GM23248 (cell line): Measurements from ENCODE around the gene CASP4.

Experiments
- EZH2 ChIP-seq: fragments of 200-600 bp; sonication (generic); IDR thresholded peaks from 2 replicates; pipeline ENCODE4 v1.6.1; 2018; ENCODE audit warnings: antibody characterized with exemption, mild to moderate bottlenecking; ENCODE audit not compliant: insufficient read depth, poor library complexity, severe bottlenecking
- EZH2phosphoT487 ChIP-seq: fragments of 200-600 bp; sonication (generic); IDR thresholded peaks from 2 replicates; pipeline ENCODE4 v1.6.1; 2018; ENCODE audit warnings: antibody characterized with exemption, moderate library complexity, mild to moderate bottlenecking, low read depth; ENCODE audit not compliant: insufficient read depth

GRCh38 chr11:104997288-104997687, 28.9 kb upstream of the CASP4 start:
- TF ChIP-seq EZH2: no peak
- no peak for TF ChIP-seq EZH2phosphoT487
